Epidermal melanocyte (primary cell): ENCODE measurements around the gene PIK3AP1.
"Not testable (repeated sequence)": the region's sequence is repeated elsewhere in the genome, so short reads cannot be mapped to it uniquely, and the experiment has no call there.

ENCODE experiments used
- DNase-seq: peaks from one replicate; pipeline ENCODE4 v3.0.0; 2011; ENCODE audit warnings: low spot score; ENCODE audit not compliant: insufficient read length

PIK3AP1 gene

GRCh38 chr10:96584035-96584434, 136.3 kb downstream of the PIK3AP1 start:
- DNase-seq: no peak

- DNase-seq: no peak
Measured at GRCh38 chr10:96579133-96579532, 141.2 kb downstream of the PIK3AP1 start.

GRCh38 chr10:96578633-96579032, 141.7 kb downstream of the PIK3AP1 start:
- DNase-seq: no peak

GRCh38 chr10:96578022-96578421, 142.3 kb downstream of the PIK3AP1 start:
- no peak for DNase-seq

- DNase-seq: no peak
Measured at GRCh38 chr10:96577069-96577468, 143.2 kb downstream of the PIK3AP1 start.

- DNase-seq: no peak
Measured at GRCh38 chr10:96576277-96576980, 143.9 kb downstream of the PIK3AP1 start.

GRCh38 chr10:96574564-96574963, 145.8 kb downstream of the PIK3AP1 start:
- not testable (repeated sequence) for DNase-seq

GRCh38 chr10:96573036-96573435, 147.3 kb downstream of the PIK3AP1 start:
- DNase-seq: no peak

- no peak for DNase-seq
Measured at GRCh38 chr10:96570983-96571964, 149.0 kb downstream of the PIK3AP1 start.

GRCh38 chr10:96570511-96570910, 149.8 kb downstream of the PIK3AP1 start:
- no peak for DNase-seq

GRCh38 chr10:96568402-96568801, 151.9 kb downstream of the PIK3AP1 start:
- no peak for DNase-seq

GRCh38 chr10:96565774-96566173, 154.5 kb downstream of the PIK3AP1 start:
- DNase-seq: no peak

- no peak for DNase-seq
Measured at GRCh38 chr10:96560966-96561887, 159.1 kb downstream of the PIK3AP1 start.

GRCh38 chr10:96560489-96560888, 159.8 kb downstream of the PIK3AP1 start:
- no peak for DNase-seq

GRCh38 chr10:96556003-96556402, 164.3 kb downstream of the PIK3AP1 start:
- DNase-seq: no peak

- DNase-seq: no peak
Measured at GRCh38 chr10:96555330-96555729, 165.0 kb downstream of the PIK3AP1 start.

- DNase-seq: no peak
Measured at GRCh38 chr10:96548589-96548988, 171.7 kb downstream of the PIK3AP1 start.

- not testable (repeated sequence) for DNase-seq
Measured at GRCh38 chr10:96545558-96545957, 174.8 kb downstream of the PIK3AP1 start.
